ENCODE measurements around the gene FBXL17.

FBXL17 gene

DNA sequence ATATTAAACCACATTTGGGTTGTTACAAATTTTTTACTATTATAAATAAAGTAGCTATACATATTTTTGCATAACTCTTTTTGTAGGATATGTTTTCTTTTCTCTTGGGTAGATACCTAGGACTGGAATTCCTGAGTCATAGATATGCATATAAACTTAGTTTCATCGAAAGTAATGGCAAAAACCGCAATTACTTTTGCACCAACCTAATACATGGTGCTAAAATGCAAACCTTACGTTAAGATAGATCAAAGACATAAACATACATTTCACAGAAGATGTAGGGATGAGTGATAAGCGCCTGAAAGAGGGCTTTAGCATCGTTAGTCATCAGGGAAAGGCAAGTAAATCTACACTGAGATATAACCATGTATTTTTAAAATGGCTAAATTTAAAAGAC, 532.8 kb downstream of the FBXL17 start:
- DNase-seq: no peak

- no peak for DNase-seq
Observed at GRCh38 chr5:107840592-107840991, 541.3 kb downstream of the FBXL17 start.

DNA sequence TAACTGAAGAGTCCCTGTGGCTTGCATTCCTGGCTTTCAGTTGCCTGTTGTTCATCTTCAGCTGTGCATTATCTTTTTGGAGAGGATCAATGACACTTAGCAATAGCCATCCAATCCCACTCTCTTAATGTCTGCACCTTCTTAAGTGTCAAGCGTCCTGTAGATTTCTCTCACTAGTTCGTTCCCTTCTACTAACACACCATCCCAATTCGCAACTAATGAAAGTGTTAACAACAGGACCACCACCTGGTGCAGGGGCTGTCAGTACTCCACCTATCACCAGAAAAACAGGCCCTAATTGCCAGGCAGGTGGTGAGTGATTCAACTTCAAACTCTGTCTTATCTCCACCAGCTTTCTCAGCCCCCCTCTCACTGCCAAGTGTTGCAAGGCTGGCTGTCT, 541.7 kb downstream of the FBXL17 start:
- no peak for DNase-seq

GRCh38 chr5:107835096-107835495, 546.8 kb downstream of the FBXL17 start:
- DNase-seq: no peak

- no peak for DNase-seq
Observed at GRCh38 chr5:107832746-107833145, 549.2 kb downstream of the FBXL17 start.

DNA sequence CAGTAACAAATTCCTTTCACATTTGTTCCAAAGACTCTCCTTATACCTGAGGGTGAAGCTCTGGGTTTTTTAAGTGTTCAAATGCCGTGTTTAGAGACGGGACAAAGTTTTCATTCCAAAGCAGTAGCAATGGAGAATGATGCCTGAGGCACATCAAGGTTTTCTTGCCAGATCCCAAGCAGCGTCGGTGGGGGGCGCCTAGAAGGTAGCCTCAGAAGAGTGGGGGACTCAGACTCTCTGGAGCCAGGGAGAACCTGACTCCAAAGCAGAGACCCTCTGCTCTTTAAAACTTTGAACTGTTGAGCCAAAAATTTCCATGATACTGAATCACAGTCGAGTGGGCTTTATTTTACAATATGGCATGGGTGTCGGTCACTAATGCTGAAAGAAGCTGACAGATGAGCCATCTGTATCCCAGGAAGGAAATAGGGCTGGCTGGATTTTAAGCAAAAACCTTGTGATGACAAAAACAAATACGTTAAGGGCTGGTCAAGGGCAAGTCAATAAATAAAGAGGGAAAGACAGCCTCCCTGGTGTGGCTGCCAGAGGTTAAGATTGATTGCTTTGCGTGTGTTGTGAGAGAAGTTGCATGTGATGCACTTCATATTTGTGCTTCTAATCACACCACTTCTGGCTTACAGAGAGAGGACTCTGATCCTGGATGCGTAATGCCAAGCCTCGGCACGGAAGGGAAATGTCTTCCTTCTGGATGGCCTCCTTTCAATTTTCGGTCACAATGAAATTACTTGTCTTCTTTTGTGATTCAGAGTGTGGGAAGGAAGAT, 550.1 kb downstream of the FBXL17 start:
- DNase-seq: no peak

- no peak for DNase-seq
Observed at GRCh38 chr5:107830750-107831149, 551.1 kb downstream of the FBXL17 start.

DNA sequence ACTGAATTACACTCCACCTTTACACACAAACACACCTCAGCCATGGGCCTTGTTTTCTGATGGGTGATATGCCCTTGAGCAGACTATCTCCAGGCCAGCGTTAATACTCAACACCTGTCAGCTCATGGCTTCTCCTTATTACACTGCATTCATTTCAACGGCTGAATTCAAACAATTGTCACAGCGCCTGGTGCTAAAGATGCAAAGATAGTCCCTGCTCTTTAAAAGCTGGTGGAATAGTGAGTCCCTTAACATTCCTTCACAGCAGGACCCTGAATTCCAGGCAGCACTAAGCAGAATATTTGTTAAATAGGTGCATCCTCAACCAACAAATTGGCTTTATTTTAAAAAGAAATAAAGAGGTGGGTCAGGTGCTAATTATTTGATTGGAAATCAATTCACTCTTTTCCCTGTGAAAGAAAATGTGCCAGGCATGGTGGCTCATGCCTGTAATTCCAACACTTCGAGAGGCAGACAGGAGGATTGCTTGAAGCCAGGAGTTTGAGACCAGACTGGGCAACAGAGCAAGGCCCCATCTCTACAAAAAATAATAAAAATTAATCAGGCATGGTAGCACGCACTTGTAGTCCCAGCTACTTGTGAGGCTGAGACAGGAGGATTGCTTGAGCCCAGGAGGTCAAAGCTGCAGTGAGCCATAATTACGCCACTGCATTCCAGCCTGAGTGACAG, 555.4 kb downstream of the FBXL17 start:
- no peak for DNase-seq

GRCh38 chr5:107824821-107825220, 557.1 kb downstream of the FBXL17 start:
- no peak for DNase-seq

- no peak for DNase-seq
Observed at GRCh38 chr5:107821288-107821687, 560.6 kb downstream of the FBXL17 start.

DNA sequence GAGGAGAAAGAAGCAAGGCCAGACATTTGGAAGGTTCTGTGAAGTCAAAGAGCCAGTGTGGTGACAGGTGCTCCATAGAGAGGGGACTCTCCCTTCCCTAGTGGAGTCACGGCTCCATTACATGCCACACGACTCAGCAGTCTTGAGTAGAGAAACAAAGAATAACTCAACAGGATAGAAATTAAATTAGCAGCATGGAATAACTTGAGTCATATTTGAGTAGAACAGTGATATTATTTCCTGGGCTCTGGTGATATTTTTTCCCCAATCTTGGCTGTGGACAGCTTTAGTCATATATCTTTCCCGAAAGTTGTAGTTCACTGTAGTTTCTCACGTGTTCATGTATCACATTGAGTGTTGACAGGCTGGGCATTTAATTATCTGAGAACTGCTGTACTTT, 561.5 kb downstream of the FBXL17 start:
- DNase-seq: no peak

- DNase-seq: no peak
Observed at GRCh38 chr5:107817951-107818350, 563.9 kb downstream of the FBXL17 start.

GRCh38 chr5:107817436-107817835, 564.5 kb downstream of the FBXL17 start:
- no peak for DNase-seq

DNA sequence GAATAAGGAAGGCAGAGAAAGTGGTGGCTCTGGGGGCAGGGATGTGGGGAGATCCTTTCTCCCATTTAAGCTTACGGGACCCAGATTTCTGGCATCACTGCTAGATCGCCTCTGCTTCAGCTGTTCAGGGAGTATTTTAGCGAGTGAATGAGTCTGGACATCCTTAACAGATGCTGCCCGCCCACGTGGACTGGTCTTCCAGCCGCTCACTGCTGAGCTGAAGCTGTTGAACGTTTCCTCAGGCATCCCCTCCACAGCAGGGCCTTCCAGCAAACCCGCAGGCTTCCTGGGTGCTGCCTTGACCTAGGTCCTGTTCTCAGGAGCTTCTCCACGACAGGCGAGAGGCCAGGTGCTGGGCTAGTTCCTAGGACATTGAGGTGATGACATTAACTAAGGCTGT, 566.8 kb downstream of the FBXL17 start:
- no peak for DNase-seq

DNA sequence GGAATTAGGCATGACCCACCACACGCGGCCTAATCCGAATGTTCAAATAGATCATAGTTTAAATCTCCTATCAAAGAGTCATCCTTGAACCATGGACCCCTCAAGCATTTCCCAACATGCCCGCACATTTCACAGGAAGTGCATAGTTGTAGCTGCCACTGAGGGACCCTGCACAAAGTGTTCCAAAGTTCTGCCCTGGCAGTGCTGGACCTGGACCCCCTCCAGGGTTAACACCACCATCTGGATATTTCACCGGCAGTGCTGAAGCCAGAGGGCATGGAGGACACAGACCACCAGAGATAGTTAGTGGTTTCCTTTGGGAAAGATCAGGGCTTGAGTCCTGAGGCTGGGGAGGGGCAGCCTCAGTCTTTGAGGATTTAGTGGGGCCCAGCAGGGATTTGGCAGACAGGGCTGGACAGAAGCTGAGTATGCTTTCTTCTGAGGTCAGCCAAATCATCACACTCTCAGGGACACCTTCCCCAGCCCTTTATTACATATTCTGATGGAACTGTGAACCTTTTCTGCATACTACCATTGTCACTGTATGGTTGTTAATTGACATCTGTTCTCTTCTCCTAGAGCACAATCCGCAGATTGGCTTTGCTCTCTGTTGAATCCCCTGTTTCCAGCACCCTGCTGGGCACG, 567.6 kb downstream of the FBXL17 start:
- no peak for DNase-seq

DNA sequence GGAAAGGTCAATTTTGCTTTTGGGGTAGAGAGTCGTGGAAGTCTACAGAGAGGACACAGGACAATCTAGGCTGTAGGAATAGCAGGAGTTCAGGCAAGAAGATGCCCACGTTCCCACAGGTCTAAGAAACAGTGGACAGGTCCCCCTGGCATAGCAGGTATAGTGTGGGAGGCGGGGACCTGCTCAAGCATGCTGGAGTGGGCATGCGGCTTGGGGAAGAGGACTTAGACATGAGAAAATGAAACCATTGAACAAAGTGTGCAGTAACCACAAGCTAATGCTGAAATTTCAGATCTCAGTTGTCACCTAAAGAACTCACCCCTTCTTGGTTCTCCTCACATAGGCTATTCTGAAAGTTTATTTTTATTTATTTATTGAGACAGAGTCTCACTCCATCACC, 568.3 kb downstream of the FBXL17 start:
- DNase-seq: no peak

DNA sequence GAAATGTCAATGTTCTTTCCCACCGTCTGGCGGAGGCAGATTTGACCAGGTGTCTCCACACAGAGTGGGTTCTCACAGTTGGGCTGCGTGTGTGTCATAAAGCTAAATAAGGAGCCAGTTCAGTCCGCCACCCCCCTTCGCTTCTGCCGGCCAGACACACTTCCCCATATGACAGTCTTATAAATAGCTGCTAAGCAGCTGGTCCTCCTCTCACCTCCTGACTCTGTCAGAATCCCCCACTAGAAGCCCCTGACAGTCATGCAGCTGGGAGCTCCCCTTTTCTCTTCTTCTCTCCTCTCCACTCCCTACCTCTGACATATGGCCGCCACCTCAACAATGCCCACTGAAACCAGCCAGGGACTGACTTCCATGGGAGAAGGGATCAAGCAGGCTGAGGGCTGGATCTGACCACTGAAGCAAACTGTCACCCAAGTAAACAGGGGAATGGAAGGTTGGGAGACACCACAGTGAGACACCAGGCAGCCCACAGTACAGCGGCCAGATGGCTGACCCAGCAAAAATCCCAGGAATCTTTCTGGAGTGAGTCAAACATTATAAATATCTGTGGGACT, 569.2 kb downstream of the FBXL17 start:
- DNase-seq: peak; percentile 47

GRCh38 chr5:107809201-107810034, 572.5 kb downstream of the FBXL17 start:
- no peak for DNase-seq
